ENCODE data around the gene BAZ2B.

Gene BAZ2B

DNA sequence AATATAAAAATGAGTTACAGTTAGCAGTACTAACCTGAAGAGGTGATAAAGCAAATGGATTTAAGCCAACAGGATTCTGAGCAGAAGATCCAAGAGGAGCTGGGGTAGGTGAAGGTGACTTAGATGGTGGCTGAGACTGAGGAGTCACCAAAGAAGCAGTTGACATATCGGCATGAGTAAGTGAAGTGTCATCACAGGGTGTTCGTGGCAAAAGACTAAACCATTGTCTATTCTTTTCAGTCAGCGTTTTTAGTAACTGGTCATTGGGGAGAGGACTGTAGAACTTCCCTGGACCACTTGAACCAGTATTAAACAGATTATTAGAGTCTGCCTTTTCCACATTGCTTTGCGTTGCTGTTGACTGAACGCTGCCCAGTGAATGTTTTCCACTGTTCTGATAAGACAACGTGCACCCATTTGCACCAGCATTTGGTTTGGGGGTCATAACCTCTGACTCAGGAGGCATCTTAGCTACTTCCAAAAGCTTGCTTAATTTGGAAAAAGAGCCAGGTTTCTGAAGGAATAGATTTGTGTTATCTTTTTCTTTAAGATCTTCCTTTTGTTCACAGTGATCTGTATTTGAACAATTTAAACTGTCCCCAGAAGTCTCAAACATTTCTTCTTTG, 266.6 kb downstream of the BAZ2B start:
- Histone ChIP-seq H3K9ac (ENCODE audit: low read length) (no peak overlapping the region), H3K4me2 (ENCODE audit: low read depth, low read length, poor library complexity, severe bottlenecking) (no peak overlapping the region), H3K9me3 (ENCODE audit: insufficient read depth, low read length) (no peaks in the 10 kb centered on the region), H3K36me3 (ENCODE audit: low read length) (0 out of 2 replicates have a peak, but pooled peaks cover 3% of the 10 kb centered on the region), H3K9me2 (replicated peaks; ENCODE audit: insufficient read depth, low read length) (no peaks in the 10 kb centered on the region), H3K79me2 (ENCODE audit: insufficient read depth, low read length) (no peaks in the 10 kb centered on the region), H3K4me3 (ENCODE audit: insufficient read depth, low read length, poor library complexity, severe bottlenecking) (no peak overlapping the region), H2AFZ (ENCODE audit: low read depth, low read length, severe bottlenecking) (no peak overlapping the region), H3K27ac (ENCODE audit: low read depth, low read length) (no peak overlapping the region), H3F3A (ENCODE audit: insufficient read depth) (no peaks in the 10 kb centered on the region), H4K20me1 (ENCODE audit: low read depth, low read length) (no peaks in the 10 kb centered on the region), H3K27me3 (ENCODE audit: low read length) (no peaks in the 10 kb centered on the region)
- TF ChIP-seq, protein P1, sequence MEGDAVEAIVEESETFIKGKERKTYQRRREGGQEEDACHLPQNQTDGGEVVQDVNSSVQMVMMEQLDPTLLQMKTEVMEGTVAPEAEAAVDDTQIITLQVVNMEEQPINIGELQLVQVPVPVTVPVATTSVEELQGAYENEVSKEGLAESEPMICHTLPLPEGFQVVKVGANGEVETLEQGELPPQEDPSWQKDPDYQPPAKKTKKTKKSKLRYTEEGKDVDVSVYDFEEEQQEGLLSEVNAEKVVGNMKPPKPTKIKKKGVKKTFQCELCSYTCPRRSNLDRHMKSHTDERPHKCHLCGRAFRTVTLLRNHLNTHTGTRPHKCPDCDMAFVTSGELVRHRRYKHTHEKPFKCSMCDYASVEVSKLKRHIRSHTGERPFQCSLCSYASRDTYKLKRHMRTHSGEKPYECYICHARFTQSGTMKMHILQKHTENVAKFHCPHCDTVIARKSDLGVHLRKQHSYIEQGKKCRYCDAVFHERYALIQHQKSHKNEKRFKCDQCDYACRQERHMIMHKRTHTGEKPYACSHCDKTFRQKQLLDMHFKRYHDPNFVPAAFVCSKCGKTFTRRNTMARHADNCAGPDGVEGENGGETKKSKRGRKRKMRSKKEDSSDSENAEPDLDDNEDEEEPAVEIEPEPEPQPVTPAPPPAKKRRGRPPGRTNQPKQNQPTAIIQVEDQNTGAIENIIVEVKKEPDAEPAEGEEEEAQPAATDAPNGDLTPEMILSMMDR (IDR thresholded peaks at IDR 0.05; ENCODE audit: insufficient read depth, low read length, poor library complexity, severe bottlenecking) = no peak
- no peak for TF ChIP-seq EZH2phosphoT487 (conservative IDR thresholded peaks at IDR 0.05; ENCODE audit: low read length)

DNA sequence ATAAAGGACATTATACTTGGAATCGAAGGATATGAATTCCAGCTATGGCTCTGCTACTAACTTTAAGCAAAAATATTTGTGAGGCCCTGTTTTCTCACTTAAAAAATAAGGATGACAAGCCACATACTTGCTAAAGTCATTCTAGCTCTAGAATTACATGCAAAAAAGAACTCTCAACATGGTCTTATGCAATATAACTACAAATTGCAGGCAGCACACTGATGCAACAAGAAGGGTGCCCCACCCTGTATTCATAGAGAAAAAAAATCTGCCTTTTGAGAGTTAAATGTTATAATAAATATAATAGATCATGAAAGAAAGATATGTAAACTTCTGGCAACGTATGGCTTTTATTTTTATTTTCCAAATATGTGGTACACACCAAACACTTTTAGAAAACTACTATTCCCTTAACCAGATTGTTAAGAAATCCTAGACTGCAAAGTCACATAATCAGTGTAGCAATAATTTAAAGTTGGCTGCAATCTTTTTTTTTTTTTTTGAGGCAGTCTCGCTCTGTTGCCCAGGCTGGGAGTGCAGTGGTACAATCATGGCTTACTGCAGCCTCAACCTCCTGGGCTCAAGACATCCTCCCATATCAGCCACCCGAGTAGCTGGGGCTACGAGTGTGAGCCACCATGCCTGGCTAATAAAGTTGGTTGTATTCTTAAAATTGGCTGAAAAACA, 289.6 kb downstream of the BAZ2B start:
- Histone ChIP-seq H3K27ac (ENCODE audit: low read depth, low read length) (no peak overlapping the region), H3K9me3 (ENCODE audit: insufficient read depth, low read length) (no peaks in the 10 kb centered on the region), H3K9ac (ENCODE audit: low read length) (no peak overlapping the region), H2AFZ (ENCODE audit: low read depth, low read length, severe bottlenecking) (no peak overlapping the region), H3F3A (ENCODE audit: insufficient read depth) (0 out of 2 replicates have a peak, but pooled peaks cover 7% of the 10 kb centered on the region), H3K4me2 (ENCODE audit: low read depth, low read length, poor library complexity, severe bottlenecking) (no peak overlapping the region), H3K27me3 (ENCODE audit: low read length) (no peaks in the 10 kb centered on the region), H3K4me3 (ENCODE audit: insufficient read depth, low read length, poor library complexity, severe bottlenecking) (no peak overlapping the region), H3K79me2 (ENCODE audit: insufficient read depth, low read length) (no peaks in the 10 kb centered on the region), H3K9me2 (replicated peaks; ENCODE audit: insufficient read depth, low read length) (no peaks in the 10 kb centered on the region), H4K20me1 (ENCODE audit: low read depth, low read length) (no peaks in the 10 kb centered on the region), H3K36me3 (ENCODE audit: low read length) (no peaks in the 10 kb centered on the region)
- TF ChIP-seq, protein P1 (IDR thresholded peaks at IDR 0.05; ENCODE audit: insufficient read depth, low read length, poor library complexity, severe bottlenecking) = no peak
- TF ChIP-seq EZH2phosphoT487 (conservative IDR thresholded peaks at IDR 0.05; ENCODE audit: low read length) = no peak

DNA sequence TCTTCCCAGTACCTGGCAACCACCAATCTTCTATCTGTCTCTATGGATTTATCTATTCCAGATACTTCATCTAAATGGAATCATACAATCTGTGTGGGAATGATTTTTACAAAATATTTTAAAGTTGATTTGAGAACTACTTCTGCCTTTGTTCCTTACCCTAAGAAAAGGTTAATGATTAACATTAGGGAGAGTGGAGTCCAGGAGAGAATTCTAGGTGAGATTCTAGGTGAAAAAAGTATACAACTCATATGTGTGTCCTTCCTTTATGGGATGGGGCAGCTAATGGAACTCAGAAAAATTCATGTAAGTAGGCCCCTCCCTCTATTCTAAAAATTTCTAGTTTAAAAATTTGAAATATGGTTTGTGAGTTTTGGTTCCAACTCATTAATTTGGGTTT, 293.9 kb downstream of the BAZ2B start:
- Histone ChIP-seq H3K9me3 (ENCODE audit: insufficient read depth, low read length) (no peaks in the 10 kb centered on the region), H3F3A (ENCODE audit: insufficient read depth) (0 out of 2 replicates have a peak, but pooled peaks cover 7% of the 10 kb centered on the region), H3K4me2 (ENCODE audit: low read depth, low read length, poor library complexity, severe bottlenecking) (no peak overlapping the region), H3K79me2 (ENCODE audit: insufficient read depth, low read length) (no peaks in the 10 kb centered on the region), H3K4me3 (ENCODE audit: insufficient read depth, low read length, poor library complexity, severe bottlenecking) (no peak overlapping the region), H3K9ac (ENCODE audit: low read length) (no peak overlapping the region), H3K27me3 (ENCODE audit: low read length) (no peaks in the 10 kb centered on the region), H4K20me1 (ENCODE audit: low read depth, low read length) (no peaks in the 10 kb centered on the region), H3K36me3 (ENCODE audit: low read length) (no peaks in the 10 kb centered on the region), H3K27ac (ENCODE audit: low read depth, low read length) (no peak overlapping the region), H3K9me2 (replicated peaks; ENCODE audit: insufficient read depth, low read length) (no peaks in the 10 kb centered on the region), H2AFZ (ENCODE audit: low read depth, low read length, severe bottlenecking) (no peak overlapping the region)
- TF ChIP-seq EZH2phosphoT487 (conservative IDR thresholded peaks at IDR 0.05; ENCODE audit: low read length) = no peak
- TF ChIP-seq, protein P1 (IDR thresholded peaks at IDR 0.05; ENCODE audit: insufficient read depth, low read length, poor library complexity, severe bottlenecking) = no peak

Measured in SU-DHL-6 (cell line).